ENCODE measurements around the gene BRD1. TPM values are rescaled to one million over a fixed set of nuclear protein-coding genes. Genes with fewer than 3 reads are reported as not detected.

The BRD1 gene
- total RNA-seq, 1 experiment from 2014 or later = 19.1 TPM

DNA sequence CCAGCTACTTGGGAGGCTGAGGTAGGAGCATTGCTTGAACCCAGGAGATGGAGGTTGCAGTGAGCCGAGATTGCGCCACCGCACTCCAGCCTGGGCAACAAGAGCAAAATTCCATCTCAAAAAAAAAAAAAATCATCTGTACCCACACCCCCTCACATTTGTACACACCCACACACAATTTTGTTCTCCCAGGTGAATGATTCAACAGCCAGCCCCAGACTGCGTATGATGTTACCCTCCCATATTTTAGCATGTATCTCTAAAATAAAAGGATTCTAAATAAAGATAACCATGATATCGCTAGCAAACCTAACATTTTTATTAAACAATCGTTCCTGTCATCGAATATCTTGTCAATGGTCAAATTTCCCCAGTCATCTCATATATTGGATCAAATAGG, 65.8 kb downstream of the BRD1 start:
- ATAC-seq (no peak), DNase-seq (no peak)
- CTCF ChIA-PET = no interaction called here
- POLR2A ChIA-PET (ENCODE audit: unreplicated experiment) = no interaction called here
- Histone ChIP-seq H4K20me1 (ENCODE audit: low read length) (no peaks in the 10 kb centered on the region), H3K4me1 (ENCODE audit: insufficient read depth, low read length) (no peaks in the 10 kb centered on the region), H3K4me2 (ENCODE audit: low read length) (no peak overlapping the region), H2AFZ (ENCODE audit: low read length) (no peak overlapping the region), H3K36me3 (ENCODE audit: low read depth, low read length) (no peaks in the 10 kb centered on the region), H3K9ac (ENCODE audit: low read length) (no peak overlapping the region), H3K27ac (ENCODE audit: low read length) (no peak overlapping the region), H3K27me3 (ENCODE audit: low read length) (no peaks in the 10 kb centered on the region), H3F3A (ENCODE audit: low read length, unreplicated experiment) (no peaks in the 10 kb centered on the region), H3K4me3 (ENCODE audit: low read length) (no peak overlapping the region), H3K9me3 (ENCODE audit: low read length) (no peaks in the 10 kb centered on the region), H3K79me2 (ENCODE audit: low read length) (no peaks in the 10 kb centered on the region), H3K9me2 (replicated peaks; ENCODE audit: low read length) (no peaks in the 10 kb centered on the region)
- BruUV-seq (replicated peaks) = no TSS peak
- intact Hi-C loops (cut with micrococcal nuclease) = no loop called here
- TF ChIP-seq EZH2 (IDR thresholded peaks at IDR 0.05; ENCODE audit: low read length, unreplicated experiment) = no peak
- TF ChIP-seq, protein P1, sequence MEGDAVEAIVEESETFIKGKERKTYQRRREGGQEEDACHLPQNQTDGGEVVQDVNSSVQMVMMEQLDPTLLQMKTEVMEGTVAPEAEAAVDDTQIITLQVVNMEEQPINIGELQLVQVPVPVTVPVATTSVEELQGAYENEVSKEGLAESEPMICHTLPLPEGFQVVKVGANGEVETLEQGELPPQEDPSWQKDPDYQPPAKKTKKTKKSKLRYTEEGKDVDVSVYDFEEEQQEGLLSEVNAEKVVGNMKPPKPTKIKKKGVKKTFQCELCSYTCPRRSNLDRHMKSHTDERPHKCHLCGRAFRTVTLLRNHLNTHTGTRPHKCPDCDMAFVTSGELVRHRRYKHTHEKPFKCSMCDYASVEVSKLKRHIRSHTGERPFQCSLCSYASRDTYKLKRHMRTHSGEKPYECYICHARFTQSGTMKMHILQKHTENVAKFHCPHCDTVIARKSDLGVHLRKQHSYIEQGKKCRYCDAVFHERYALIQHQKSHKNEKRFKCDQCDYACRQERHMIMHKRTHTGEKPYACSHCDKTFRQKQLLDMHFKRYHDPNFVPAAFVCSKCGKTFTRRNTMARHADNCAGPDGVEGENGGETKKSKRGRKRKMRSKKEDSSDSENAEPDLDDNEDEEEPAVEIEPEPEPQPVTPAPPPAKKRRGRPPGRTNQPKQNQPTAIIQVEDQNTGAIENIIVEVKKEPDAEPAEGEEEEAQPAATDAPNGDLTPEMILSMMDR (conservative IDR thresholded peaks at IDR 0.05; ENCODE audit: low read depth, low read length) = no peak
- no peak for TF ChIP-seq EZH2phosphoT487 (IDR thresholded peaks at IDR 0.05; ENCODE audit: borderline replicate concordance, low read length)

DNA sequence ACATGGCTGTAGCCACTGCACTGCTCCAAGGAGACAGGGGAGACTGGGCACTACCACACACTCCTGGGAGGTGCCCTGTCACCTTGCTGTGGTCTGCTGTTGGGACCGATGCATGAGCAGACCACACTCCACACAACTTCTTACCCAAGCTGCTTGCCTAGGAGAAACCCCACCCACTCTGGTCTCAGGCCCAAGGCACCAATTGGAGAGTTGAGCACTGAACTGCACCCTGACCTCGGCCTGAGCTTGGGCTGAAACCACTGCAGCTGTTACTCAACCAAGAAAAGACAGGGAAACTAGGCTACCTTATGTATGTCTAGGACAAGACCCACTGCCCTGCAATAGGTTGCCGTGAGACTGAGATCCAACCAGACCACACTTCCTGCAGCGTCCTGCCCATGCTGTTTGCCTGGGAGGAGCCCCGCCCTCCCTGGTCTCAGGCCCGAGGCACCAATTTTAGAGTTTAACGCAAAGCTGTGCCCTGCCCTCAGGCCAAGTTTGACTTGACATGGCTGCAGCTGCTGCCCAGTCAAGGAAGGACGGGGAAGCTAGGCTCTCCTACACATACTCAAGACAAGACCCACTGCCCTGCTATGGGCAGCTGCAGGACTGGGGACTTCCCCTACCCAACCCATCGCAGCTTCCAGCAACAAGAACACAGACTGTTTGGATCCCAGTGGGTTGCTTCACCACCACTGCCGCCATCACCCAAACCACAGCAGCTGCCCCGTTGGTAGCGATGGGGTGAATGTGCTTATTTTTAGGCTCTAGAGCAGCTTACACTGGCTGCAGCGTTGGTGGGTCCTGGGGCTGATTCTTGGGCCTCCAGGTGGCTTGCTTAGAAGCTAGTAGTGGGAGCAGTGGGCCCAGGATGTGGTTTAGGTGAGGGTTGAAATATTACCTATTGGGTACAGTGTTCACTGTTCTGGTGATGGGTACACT, 66.8 kb downstream of the BRD1 start:
- H3F3A ChIP-seq (ENCODE audit: low read length, unreplicated experiment) = no peaks in the 10 kb centered on the region
- H3K4me2 ChIP-seq (ENCODE audit: low read length) = no peak overlapping the region
- DNase-seq (no peak), ATAC-seq (no peak)
- no peaks in the 10 kb centered on the region for H3K4me1 ChIP-seq (ENCODE audit: insufficient read depth, low read length)
- H3K27me3 ChIP-seq (ENCODE audit: low read length) = no peaks in the 10 kb centered on the region
- no peaks in the 10 kb centered on the region for H3K36me3 ChIP-seq (ENCODE audit: low read depth, low read length)
- no peak overlapping the region for H2AFZ ChIP-seq (ENCODE audit: low read length)
- H3K4me3 ChIP-seq (ENCODE audit: low read length) = no peak overlapping the region
- BruUV-seq (replicated peaks) = no TSS peak
- ChIA-PET POLR2A (ENCODE audit: unreplicated experiment) (no interaction called here), CTCF (no interaction called here)
- H3K27ac ChIP-seq (ENCODE audit: low read length) = no peak overlapping the region
- intact Hi-C loops (cut with micrococcal nuclease) = no loop called here
- no peaks in the 10 kb centered on the region for H4K20me1 ChIP-seq (ENCODE audit: low read length)
- no peaks in the 10 kb centered on the region for H3K79me2 ChIP-seq (ENCODE audit: low read length)
- TF ChIP-seq EZH2phosphoT487 (IDR thresholded peaks at IDR 0.05; ENCODE audit: borderline replicate concordance, low read length) (no peak), EZH2 (IDR thresholded peaks at IDR 0.05; ENCODE audit: low read length, unreplicated experiment) (no peak)
- TF ChIP-seq, protein P1 (conservative IDR thresholded peaks at IDR 0.05; ENCODE audit: low read depth, low read length) = no peak
- no peaks in the 10 kb centered on the region for H3K9me2 ChIP-seq (replicated peaks; ENCODE audit: low read length)
- no peaks in the 10 kb centered on the region for H3K9me3 ChIP-seq (ENCODE audit: low read length)
- no peak overlapping the region for H3K9ac ChIP-seq (ENCODE audit: low read length)

DNA sequence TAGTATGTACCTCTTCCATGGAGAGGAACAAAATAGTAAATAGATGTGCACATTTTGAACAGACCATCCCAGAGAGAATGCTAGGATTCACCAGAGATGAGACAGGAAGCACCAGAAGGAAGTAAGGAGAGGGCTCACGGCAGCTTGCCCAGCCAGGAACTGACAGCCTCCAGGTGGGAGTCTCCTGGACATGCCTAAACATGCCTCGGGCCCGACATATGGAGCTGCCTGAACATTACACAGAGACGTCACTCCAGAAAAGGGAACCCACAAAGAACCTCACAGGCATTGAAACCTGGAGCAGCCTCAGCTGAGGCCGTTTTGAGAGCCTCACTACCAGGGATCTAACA, 67.4 kb downstream of the BRD1 start:
- TF ChIP-seq EZH2 (IDR thresholded peaks at IDR 0.05; ENCODE audit: low read length, unreplicated experiment) (no peak), EZH2phosphoT487 (IDR thresholded peaks at IDR 0.05; ENCODE audit: borderline replicate concordance, low read length) (no peak)
- TF ChIP-seq, protein P1 (conservative IDR thresholded peaks at IDR 0.05; ENCODE audit: low read depth, low read length) = no peak
- Histone ChIP-seq H3K9ac (ENCODE audit: low read length) (no peak overlapping the region), H3K4me2 (ENCODE audit: low read length) (no peak overlapping the region), H3K4me3 (ENCODE audit: low read length) (no peak overlapping the region), H3K79me2 (ENCODE audit: low read length) (no peaks in the 10 kb centered on the region), H2AFZ (ENCODE audit: low read length) (no peak overlapping the region), H3K27me3 (ENCODE audit: low read length) (no peaks in the 10 kb centered on the region), H4K20me1 (ENCODE audit: low read length) (no peaks in the 10 kb centered on the region), H3F3A (ENCODE audit: low read length, unreplicated experiment) (no peaks in the 10 kb centered on the region), H3K36me3 (ENCODE audit: low read depth, low read length) (no peaks in the 10 kb centered on the region), H3K27ac (ENCODE audit: low read length) (no peak overlapping the region), H3K9me3 (ENCODE audit: low read length) (no peaks in the 10 kb centered on the region), H3K4me1 (ENCODE audit: insufficient read depth, low read length) (no peaks in the 10 kb centered on the region), H3K9me2 (replicated peaks; ENCODE audit: low read length) (no peaks in the 10 kb centered on the region)
- ATAC-seq = no peak
- CTCF ChIA-PET = no interaction called here
- intact Hi-C loops (cut with micrococcal nuclease) = no loop called here
- POLR2A ChIA-PET (ENCODE audit: unreplicated experiment) = no interaction called here
- no peak for DNase-seq
- BruUV-seq (replicated peaks) = no TSS peak
